Measurements from ENCODE around the gene PHKB.
"Not testable (repeated sequence)": the region's sequence is repeated elsewhere in the genome, so short reads cannot be mapped to it uniquely, and the experiment has no call there.

Gene PHKB

DNA sequence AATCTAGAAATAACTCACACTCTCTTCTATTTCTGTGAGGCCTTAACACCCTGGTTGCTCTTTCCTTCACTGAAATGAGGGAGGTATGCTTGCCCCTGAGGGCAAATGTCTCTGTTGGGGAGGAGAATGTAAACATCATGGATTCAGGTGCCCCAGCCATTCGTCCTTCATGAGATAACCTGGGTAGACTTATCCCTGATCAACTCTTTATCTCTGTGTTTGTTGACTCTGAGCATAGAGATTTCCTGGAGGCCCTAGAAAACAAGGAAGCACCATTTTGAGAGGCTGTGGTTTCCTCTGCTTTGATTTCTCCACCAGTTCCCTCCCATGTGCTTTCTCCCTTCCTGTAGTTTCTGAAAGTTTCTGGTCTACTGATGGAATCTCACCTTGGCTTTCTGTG is 77.3 kb downstream of the PHKB start:
- no peaks in the 10 kb centered on the region for H3K27me3 ChIP-seq (replicated peaks)
- TF ChIP-seq, protein P1, sequence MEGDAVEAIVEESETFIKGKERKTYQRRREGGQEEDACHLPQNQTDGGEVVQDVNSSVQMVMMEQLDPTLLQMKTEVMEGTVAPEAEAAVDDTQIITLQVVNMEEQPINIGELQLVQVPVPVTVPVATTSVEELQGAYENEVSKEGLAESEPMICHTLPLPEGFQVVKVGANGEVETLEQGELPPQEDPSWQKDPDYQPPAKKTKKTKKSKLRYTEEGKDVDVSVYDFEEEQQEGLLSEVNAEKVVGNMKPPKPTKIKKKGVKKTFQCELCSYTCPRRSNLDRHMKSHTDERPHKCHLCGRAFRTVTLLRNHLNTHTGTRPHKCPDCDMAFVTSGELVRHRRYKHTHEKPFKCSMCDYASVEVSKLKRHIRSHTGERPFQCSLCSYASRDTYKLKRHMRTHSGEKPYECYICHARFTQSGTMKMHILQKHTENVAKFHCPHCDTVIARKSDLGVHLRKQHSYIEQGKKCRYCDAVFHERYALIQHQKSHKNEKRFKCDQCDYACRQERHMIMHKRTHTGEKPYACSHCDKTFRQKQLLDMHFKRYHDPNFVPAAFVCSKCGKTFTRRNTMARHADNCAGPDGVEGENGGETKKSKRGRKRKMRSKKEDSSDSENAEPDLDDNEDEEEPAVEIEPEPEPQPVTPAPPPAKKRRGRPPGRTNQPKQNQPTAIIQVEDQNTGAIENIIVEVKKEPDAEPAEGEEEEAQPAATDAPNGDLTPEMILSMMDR (IDR thresholded peaks at IDR 0.05; ENCODE audit: low read depth, low read length, missing control alignments) = no peak
- no peak for DNase-seq

DNA sequence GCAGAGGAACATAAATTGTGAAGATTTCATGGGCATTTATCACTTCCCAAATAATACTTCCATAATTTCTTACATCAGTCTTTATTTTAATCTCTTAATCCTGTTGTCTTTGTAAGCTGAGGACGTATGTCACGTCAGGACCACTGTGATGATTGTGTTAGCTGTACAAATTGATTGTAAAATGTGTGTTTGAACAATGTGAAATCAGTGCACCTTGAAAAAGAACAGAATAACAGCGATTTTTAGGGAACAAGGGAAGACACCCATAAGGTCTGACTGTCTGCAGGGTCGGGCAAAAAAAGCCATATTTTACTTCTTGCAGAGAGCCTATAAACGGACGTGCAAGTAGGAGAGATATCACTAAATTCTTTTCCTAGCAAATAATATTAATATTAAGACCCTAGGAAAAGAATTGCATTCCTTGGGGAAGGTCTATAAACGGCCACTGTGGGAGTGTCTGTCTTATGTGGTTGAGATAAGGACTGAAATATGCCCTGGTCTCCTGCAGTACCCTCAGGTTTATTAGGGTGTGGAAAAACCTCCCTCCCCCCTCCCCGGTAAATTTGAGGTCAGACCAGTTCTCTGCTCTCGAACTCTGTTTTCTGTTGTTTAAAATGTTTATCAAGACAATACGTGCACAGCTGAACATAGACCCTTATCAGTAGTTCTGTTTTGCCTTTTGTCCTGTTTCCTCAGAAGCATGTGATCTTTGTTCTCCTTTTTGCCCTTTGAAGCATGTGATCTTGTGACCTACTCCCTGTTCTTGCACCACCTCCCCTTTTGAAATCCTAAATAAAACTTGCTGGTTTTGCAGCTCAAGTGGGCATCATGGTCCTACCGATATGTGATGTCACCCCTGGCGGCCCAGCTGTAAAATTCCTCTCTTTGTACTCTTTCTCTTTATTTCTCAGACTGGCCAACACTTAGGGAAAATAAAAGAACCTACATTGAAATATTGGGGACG is 78.9 kb downstream of the PHKB start:
- in situ Hi-C loops (cut with HindIII; ENCODE audit: low pct_ligation_motif_present, low sequenced_read_pairs) = not testable (repeated sequence)

More for the DNA sequence above, 77.3 kb downstream of the PHKB start:
- no peak overlapping the region for H3K4me3 ChIP-seq (ENCODE audit: low read depth, low read length)
- no peak overlapping the region for H3K27ac ChIP-seq
- H3K36me3 ChIP-seq (replicated peaks) = no peaks in the 10 kb centered on the region
- in situ Hi-C loops (cut with HindIII; ENCODE audit: low pct_ligation_motif_present, low sequenced_read_pairs) = no loop called here

DNA sequence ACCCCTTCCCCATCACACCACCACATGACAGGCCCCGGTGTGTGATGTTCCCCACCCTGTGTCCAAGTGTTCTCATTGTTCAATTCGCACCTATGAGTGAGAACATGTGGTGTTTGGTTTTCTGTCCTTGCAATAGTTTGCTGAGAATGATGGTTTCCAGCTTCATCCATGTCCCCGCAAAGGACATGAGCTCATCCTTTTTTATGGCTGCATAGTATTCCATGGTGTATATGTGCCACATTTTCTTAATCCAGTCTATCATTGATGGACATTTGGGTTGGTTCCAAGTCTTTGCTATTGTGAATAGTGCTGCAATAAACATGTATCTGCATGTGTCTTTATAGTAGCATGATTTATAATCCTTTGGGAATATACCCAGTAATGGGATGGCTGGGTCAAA is 80.0 kb downstream of the PHKB start:
- H3K4me3 ChIP-seq (ENCODE audit: low read depth, low read length); H3K27ac ChIP-seq; in situ Hi-C loops (cut with HindIII; ENCODE audit: low pct_ligation_motif_present, low sequenced_read_pairs); H3K27me3 ChIP-seq (replicated peaks); DNase-seq; H3K36me3 ChIP-seq (replicated peaks): not testable (repeated sequence)

More for the DNA sequence above, 78.9 kb downstream of the PHKB start:
- not testable (repeated sequence) for H3K36me3 ChIP-seq (replicated peaks); H3K27ac ChIP-seq; DNase-seq; H3K27me3 ChIP-seq (replicated peaks); H3K4me3 ChIP-seq (ENCODE audit: low read depth, low read length)

DNA sequence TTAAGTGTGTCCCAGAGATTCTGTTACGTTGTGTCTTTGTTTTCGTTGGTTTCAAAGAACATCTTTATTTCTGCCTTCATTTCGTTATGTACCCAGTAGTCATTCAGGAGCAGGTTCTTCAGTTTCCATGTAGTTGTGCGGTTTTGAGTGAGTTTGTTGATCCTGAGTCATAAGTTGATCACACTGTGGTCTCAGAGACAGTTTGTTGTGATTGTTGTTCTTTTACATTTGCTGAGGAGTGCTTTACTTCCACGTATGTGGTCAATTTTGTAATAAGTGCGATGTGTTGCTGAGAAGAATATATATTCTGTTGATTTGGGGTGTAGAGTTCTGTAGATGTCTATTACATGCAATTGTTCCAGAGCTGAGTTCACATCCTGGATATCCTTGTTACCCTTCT is 83.1 kb downstream of the PHKB start:
- H3K4me3 ChIP-seq (ENCODE audit: low read depth, low read length); H3K36me3 ChIP-seq (replicated peaks); H3K27me3 ChIP-seq (replicated peaks); H3K27ac ChIP-seq; DNase-seq; in situ Hi-C loops (cut with HindIII; ENCODE audit: low pct_ligation_motif_present, low sequenced_read_pairs): not testable (repeated sequence)

DNA sequence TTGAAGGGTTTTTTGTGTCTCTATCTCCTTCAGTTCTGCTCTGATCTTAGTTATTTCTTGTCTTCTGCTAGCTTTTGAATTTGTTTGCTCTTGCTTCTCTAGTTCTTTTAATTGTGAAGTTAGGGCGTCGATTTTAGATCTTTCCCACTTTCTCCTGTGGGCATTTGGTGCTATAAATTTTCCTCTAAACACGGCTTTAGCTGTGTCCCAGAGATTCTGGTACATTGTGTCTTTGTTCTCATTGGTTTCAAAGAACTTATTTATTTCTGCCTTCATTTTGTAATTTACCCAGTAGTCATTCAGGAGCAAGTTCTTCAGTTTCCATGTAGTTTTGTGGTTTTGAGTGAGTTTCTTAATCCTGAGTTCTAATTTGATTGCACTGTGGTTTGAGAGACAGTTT is 90.1 kb downstream of the PHKB start:
- H3K4me3 ChIP-seq (ENCODE audit: low read depth, low read length); H3K27me3 ChIP-seq (replicated peaks); H3K27ac ChIP-seq; DNase-seq; in situ Hi-C loops (cut with HindIII; ENCODE audit: low pct_ligation_motif_present, low sequenced_read_pairs); H3K36me3 ChIP-seq (replicated peaks): not testable (repeated sequence)

DNA sequence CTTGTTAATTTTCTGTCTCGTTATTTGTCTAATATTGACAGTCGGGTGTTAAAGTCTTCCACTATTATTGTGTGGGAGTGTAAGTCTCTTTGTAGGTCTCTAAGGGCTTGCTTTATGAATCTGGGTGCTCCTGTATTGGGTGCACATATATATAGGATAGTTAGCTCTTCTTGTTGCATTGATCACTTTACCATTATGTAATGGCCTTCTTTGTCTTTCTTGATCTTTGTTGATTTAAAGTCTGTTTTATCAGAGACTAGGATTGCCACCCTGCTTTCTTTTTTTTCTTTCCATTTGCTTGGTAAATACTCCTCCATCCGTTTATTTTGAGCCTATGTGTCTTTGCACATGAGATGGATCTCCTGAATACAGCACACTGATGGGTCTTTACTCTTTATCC is 90.6 kb downstream of the PHKB start:
- in situ Hi-C loops (cut with HindIII; ENCODE audit: low pct_ligation_motif_present, low sequenced_read_pairs); H3K27ac ChIP-seq; DNase-seq; H3K4me3 ChIP-seq (ENCODE audit: low read depth, low read length); H3K27me3 ChIP-seq (replicated peaks); H3K36me3 ChIP-seq (replicated peaks): not testable (repeated sequence)

DNA sequence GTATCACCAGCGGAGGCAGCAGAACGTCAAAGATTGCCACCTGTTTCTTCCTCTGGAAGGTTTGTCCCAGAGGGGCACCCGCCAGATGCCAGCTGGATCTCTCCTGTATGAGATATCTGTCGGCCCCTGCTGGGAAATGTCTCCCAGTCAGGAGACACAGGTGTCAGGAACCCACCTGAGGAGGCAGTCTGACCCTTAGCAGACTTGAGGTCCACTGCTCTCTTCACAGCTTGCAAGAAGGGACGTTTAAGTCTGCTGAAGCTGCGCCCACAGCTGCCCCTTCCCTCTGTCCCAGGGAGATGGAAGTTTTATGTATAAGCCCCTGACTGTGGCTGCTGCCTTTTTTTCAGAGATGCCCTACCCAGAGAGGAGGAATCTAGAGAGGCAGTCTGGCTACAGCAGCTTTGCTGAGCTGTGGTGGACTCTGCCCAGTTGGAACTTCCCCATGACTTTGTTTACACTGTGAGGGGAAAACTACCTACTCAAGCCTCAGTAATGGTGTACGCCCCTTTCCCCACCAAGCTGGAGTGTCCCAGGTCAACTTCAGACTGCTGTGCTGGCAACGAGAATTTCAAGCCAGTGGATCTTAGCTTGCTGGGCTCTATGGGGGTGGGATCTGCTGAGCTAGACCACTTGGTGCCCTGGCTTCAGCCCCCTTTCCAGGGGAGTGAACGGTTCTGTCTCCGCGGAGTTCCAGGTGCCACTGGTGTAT is 92.9 kb downstream of the PHKB start:
- Histone ChIP-seq H3K27me3 (replicated peaks) (no peaks in the 10 kb centered on the region), H3K27ac (no peak overlapping the region), H3K4me3 (ENCODE audit: low read depth, low read length) (no peak overlapping the region), H3K36me3 (replicated peaks) (peaks cover 5% of the 10 kb centered on the region)
- TF ChIP-seq, protein P1 (IDR thresholded peaks at IDR 0.05; ENCODE audit: low read depth, low read length, missing control alignments) = no peak
- DNase-seq = no peak
- in situ Hi-C loops (cut with HindIII; ENCODE audit: low pct_ligation_motif_present, low sequenced_read_pairs) = no loop called here

DNA sequence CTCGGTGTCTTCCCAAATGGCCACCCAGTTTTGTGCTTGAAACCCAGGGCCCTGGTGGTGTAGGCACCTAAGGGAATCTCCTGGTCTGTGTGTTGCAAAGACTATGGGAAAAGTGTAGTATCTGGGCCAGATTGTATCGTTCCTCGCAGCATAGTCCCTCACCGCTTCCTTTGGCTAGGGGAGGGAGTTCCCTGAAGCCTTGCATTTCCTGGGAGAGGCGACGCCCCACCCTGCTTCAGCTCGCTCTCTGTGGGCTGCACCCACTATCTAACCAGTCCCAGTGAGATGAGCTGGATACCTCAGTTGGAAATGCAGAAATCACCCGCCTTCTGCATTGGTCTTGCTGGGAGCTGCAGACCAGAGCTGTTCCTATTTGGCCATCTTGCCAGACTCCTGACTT is 93.5 kb downstream of the PHKB start:
- H3K36me3 ChIP-seq (replicated peaks); in situ Hi-C loops (cut with HindIII; ENCODE audit: low pct_ligation_motif_present, low sequenced_read_pairs); H3K4me3 ChIP-seq (ENCODE audit: low read depth, low read length); H3K27ac ChIP-seq; H3K27me3 ChIP-seq (replicated peaks); DNase-seq: not testable (repeated sequence)

All from brain microvascular endothelial cell (primary cell).